NCI-H82 treated with DMSO at 0.1 percent for 48 hours (cell line): ENCODE data around the gene PRAMEF13.
"Not testable (repeated sequence)": the region's sequence is repeated elsewhere in the genome, so short reads cannot be mapped to it uniquely, and the experiment has no call there.

Experiments used
- DNase-seq: peaks from one replicate; lab custom pipeline; 2025; ENCODE audit not compliant: unreplicated experiment; lab: John Stamatoyannopoulos, UW

Gene PRAMEF13

DNA sequence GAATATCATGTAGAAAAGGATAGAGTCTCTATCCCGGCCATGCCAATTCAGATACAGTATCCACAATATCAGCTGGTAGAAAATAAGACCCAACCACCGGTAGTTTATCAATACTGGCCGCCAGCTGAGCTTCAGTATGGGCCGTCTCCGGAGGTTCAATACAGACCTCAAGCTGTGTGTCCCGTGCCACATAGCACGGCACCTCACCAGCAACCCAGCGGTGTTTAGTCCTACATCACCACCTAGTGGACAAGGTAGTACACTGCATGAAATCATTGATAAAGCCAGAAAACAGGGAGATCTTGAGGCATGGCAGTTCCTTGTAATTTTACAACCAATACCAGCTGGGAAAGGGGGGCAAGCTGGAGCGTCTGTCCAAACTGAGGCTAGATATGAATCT, 7.5 kb upstream of the PRAMEF13 start:
- not testable (repeated sequence) for DNase-seq

DNA sequence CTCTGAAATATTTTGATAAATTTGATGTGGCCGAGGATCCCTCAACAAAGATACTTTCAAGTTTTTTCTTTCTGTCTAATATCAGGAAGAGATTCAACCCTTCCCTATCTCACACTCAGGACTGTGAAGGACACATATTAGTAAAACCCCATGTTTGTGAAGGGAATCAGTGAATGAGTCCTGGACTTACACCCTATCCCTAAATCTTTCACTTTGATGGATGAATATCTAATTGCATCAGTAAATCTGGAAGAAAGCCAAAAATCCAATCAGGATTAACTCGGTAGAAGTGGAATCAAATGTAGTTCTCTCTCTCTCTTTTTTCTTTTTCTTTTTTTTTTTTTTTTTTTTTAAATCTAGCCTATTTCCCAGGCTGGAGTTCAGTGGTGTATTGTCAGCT, 29.7 kb downstream of the PRAMEF13 start, which contains the start of gene PRAMEF9:
PRAMEF9 (plus strand) TSS at position 301 of the 400 bp plus-strand sequence. CDS start 3,433 bp downstream, outside the sequence.
- DNase-seq = not testable (repeated sequence)

GRCh38 chr1:13165531-13165930, 35.7 kb downstream of the PRAMEF13 start, which contains the start of gene HNRNPCL4:
Gene HNRNPCL4 (minus strand): TSS chr1:13165631. CDS start chr1:13165467, 164 bp downstream.
- DNase-seq = not testable (repeated sequence)

GRCh38 chr1:13155909-13156308, 45.3 kb downstream of the PRAMEF13 start, which contains the start of gene PRAMEF26:
Gene PRAMEF26 (minus strand): TSS chr1:13156009. CDS start chr1:13153095, 2,914 bp downstream.
- DNase-seq = not testable (repeated sequence)
